ENCODE results near the gene RARS1. TPM values are rescaled to one million over a fixed set of nuclear protein-coding genes. Genes with fewer than 3 reads are reported as not detected.

RARS1 gene
- total RNA-seq, 1 experiment from 2014 or later: 128 TPM

DNA sequence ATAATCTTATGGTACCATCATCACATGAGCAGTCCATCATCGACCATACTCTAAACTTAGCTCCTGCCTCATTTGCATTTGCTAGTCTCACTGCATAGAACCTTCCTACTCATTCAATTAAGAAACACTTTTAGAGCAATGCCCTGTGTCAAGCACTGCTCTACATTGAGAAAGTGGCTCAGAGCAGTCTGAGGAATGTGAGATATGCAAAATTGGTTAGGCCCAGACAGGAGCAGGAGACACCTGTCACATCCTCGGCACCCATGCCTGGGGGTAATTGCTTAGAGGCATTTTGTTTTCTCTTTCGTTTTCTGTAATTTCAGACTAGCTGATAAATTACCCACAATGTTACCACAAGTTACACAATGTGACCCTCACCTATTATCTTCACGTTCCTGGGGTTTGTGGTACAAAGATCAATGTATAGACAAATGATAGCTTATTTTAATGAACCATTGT lies 4.9 kb upstream of the RARS1 start:
- Histone ChIP-seq H3K27me3 (ENCODE audit: control insufficient read depth, insufficient read depth, low read length) (no peaks in the 10 kb centered on the region), H3K4me3 (ENCODE audit: low read depth in 2 of 2, low read length in 2 of 2) (no peak overlapping the region), H3K27ac (ENCODE audit: low read length) (no peak overlapping the region), H3K9me3 (ENCODE audit: control insufficient read depth, insufficient read depth, low read depth, low read length) (no peaks in the 10 kb centered on the region), H3K36me3 (ENCODE audit: control insufficient read depth, insufficient read depth, low read length) (peaks cover under 1% of the 10 kb centered on the region; the same call in 1 of the 2 replicates), H3K4me1 (ENCODE audit: control insufficient read depth, insufficient read depth, low read length) (no peaks in the 10 kb centered on the region)
- no peak for DNase-seq (ENCODE audit: low read depth, low spot score)
- intact Hi-C loops (cut with micrococcal nuclease; ENCODE audit: unreplicated experiment): no loop called here
- ChIA-PET CTCF (no interaction called here), POLR2A (no interaction called here)
- BruUV-seq (replicated peaks): no TSS peak
- ATAC-seq: no peak
- in situ Hi-C loops (cut with HindIII; ENCODE audit: low pct_unique_long_range_greater_than_20kb, low sequenced_read_pairs): no loop called here
- no peak for TF ChIP-seq POLR2AphosphoS5 (IDR thresholded peaks at IDR 0.05; ENCODE audit: low read depth, low read length)
- no peak for TF ChIP-seq SIN3A (IDR thresholded peaks at IDR 0.05; ENCODE audit: borderline replicate concordance, insufficient read depth, low read depth, low read length)
- TF ChIP-seq REST (IDR thresholded peaks at IDR 0.05; ENCODE audit: insufficient read depth in 1 of 2, low read depth in 2 of 2, low read length in 1 of 2): no peak
- TF ChIP-seq TCF7L2 (IDR thresholded peaks at IDR 0.05; ENCODE audit: low read depth, low read length): no peak
- TF ChIP-seq, protein P1, sequence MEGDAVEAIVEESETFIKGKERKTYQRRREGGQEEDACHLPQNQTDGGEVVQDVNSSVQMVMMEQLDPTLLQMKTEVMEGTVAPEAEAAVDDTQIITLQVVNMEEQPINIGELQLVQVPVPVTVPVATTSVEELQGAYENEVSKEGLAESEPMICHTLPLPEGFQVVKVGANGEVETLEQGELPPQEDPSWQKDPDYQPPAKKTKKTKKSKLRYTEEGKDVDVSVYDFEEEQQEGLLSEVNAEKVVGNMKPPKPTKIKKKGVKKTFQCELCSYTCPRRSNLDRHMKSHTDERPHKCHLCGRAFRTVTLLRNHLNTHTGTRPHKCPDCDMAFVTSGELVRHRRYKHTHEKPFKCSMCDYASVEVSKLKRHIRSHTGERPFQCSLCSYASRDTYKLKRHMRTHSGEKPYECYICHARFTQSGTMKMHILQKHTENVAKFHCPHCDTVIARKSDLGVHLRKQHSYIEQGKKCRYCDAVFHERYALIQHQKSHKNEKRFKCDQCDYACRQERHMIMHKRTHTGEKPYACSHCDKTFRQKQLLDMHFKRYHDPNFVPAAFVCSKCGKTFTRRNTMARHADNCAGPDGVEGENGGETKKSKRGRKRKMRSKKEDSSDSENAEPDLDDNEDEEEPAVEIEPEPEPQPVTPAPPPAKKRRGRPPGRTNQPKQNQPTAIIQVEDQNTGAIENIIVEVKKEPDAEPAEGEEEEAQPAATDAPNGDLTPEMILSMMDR (IDR thresholded peaks at IDR 0.05): no peak

DNA sequence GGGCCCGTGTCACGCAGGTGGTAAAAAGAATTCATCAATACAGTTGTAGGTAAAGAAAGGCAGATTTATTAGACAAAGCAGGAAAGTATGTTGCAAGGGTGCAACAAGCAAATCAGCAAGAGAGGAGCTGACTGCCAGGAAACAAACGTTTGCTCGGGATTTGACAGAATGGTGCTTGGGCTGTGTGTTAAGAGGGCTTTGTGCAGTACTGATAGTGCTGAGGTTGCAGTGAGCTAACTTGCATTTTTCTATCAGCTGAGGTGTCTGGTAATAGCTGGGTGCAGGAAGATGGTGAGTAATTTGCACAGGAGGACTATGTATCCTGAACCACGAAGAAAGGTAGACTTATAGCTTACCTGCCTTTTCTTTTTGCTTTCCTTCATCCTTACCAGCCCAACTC lies 3.9 kb upstream of the RARS1 start:
- no TSS peak for BruUV-seq (replicated peaks)
- ATAC-seq (no peak), DNase-seq (ENCODE audit: low read depth, low spot score) (no peak)
- Histone ChIP-seq H3K27ac (ENCODE audit: low read length) (no peak overlapping the region), H3K27me3 (ENCODE audit: control insufficient read depth, insufficient read depth, low read length) (no peaks in the 10 kb centered on the region), H3K9me3 (ENCODE audit: control insufficient read depth, insufficient read depth, low read depth, low read length) (no peaks in the 10 kb centered on the region), H3K36me3 (ENCODE audit: control insufficient read depth, insufficient read depth, low read length) (peaks cover 3% of the 10 kb centered on the region; the same call in 1 of the 2 replicates), H3K4me1 (ENCODE audit: control insufficient read depth, insufficient read depth, low read length) (no peaks in the 10 kb centered on the region; the same call in 1 of the 2 replicates), H3K4me3 (ENCODE audit: low read depth in 2 of 2, low read length in 2 of 2) (no peak overlapping the region)
- CTCF ChIA-PET: no interaction called here
- POLR2A ChIA-PET: no interaction called here
- in situ Hi-C loops (cut with HindIII; ENCODE audit: low pct_unique_long_range_greater_than_20kb, low sequenced_read_pairs): no loop called here
- TF ChIP-seq POLR2AphosphoS5 (IDR thresholded peaks at IDR 0.05; ENCODE audit: low read depth, low read length) (no peak), REST (IDR thresholded peaks at IDR 0.05; ENCODE audit: insufficient read depth in 1 of 2, low read depth in 2 of 2, low read length in 1 of 2) (no peak), TCF7L2 (IDR thresholded peaks at IDR 0.05; ENCODE audit: low read depth, low read length) (no peak), SIN3A (IDR thresholded peaks at IDR 0.05; ENCODE audit: borderline replicate concordance, insufficient read depth, low read depth, low read length) (no peak)
- TF ChIP-seq, protein P1 (IDR thresholded peaks at IDR 0.05): no peak
- intact Hi-C loops (cut with micrococcal nuclease; ENCODE audit: unreplicated experiment): no loop called here

Measured in Panc1 (cell line).